ENCODE data around the gene POLR3A. TPM values are rescaled to one million over a fixed set of nuclear protein-coding genes. Genes with fewer than 3 reads are reported as not detected.

POLR3A gene
- total and polyA plus RNA-seq, 8 donors = 14.0 to 19.5 (median 17.6) TPM

DNA sequence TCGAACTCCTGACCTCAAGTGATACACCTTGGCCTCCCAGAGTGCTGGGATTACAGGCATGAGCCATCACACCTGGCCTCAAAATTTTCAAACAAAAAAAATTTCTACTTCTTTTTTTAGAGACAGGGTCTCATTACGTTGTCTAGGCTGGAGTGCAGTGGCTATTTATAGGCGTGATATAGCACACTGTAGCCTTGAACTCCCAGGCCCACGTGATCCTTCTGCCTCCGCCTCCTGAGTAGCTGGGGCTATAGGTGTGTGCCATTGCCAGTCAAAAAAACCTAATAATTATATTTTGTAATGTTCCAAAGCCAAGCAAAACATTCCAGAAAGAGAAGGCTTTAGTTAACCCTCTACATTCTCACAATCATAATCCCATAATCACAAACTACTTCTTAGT lies 13.8 kb downstream of the POLR3A start:
- H3K36me3 ChIP-seq = peaks cover 0 to 100% of the 10 kb centered on the region in 2 donors
- TF ChIP-seq, protein P1, sequence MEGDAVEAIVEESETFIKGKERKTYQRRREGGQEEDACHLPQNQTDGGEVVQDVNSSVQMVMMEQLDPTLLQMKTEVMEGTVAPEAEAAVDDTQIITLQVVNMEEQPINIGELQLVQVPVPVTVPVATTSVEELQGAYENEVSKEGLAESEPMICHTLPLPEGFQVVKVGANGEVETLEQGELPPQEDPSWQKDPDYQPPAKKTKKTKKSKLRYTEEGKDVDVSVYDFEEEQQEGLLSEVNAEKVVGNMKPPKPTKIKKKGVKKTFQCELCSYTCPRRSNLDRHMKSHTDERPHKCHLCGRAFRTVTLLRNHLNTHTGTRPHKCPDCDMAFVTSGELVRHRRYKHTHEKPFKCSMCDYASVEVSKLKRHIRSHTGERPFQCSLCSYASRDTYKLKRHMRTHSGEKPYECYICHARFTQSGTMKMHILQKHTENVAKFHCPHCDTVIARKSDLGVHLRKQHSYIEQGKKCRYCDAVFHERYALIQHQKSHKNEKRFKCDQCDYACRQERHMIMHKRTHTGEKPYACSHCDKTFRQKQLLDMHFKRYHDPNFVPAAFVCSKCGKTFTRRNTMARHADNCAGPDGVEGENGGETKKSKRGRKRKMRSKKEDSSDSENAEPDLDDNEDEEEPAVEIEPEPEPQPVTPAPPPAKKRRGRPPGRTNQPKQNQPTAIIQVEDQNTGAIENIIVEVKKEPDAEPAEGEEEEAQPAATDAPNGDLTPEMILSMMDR (IDR thresholded peaks at IDR 0.05) = no peak

DNA sequence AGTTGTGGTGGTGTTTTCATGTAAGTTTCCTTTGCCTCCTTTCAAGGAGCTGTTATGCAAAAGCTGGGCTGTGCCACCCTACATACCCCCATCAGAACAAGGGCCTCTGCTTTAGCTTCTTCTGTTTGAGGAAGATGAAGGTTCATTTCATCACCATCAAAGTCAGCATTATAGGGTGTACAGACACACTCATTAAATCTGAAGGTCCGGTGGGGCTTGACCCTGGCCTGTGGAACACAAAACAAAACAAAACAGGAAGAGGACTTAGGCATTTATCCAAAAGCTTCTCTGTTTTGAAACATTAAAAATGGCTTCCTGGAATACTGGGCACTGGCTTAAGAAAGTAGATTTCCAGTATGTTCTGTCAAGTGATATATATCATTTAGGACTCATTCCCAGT lies 15.8 kb downstream of the POLR3A start:
- intact Hi-C loops (cut with DNase I) = no loop called here
- Histone ChIP-seq H3K9me3 (no peaks in the 10 kb centered on the region), H3K36me3 (peaks cover 0 to 100% of the 10 kb centered on the region in 2 donors), H3K4me3 (no peak overlapping the region), H3K27ac (no peak overlapping the region), H3K4me1 (no peaks in the 10 kb centered on the region), H3K27me3 (no peaks in the 10 kb centered on the region)
- no peak for DNase-seq
- ATAC-seq = no peak
- TF ChIP-seq, protein P1 (IDR thresholded peaks at IDR 0.05) = no peak

More for the DNA sequence above, 13.8 kb downstream of the POLR3A start:
- Histone ChIP-seq H3K4me1 (no peaks in the 10 kb centered on the region), H3K4me3 (no peak overlapping the region), H3K9me3 (no peaks in the 10 kb centered on the region), H3K27me3 (no peaks in the 10 kb centered on the region), H3K27ac (no peak overlapping the region)
- no peak for ATAC-seq
- no peak for DNase-seq
- intact Hi-C loops (cut with DNase I) = no loop called here

DNA sequence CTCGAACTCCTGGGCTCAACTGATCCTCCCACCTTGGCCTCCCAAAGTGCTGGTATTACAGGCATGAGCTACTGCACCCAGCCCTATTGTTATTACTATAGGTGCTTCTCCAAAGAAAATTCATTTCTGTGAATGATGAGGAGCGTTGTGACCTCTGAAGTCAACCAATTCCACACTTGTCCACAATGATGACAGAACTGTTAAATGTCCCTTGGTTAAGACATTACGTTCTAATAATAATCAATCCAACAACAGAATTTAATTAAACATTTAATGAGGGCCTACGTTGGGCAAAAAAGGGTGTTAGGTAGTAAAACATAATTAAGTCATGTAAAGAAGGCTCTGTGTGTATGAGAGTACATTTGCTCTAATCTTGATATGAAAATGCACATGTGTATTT lies 18.2 kb downstream of the POLR3A start:
- ATAC-seq = no peak
- H3K27me3 ChIP-seq = no peaks in the 10 kb centered on the region
- no peak overlapping the region for H3K4me3 ChIP-seq
- peaks cover 0 to 99% of the 10 kb centered on the region in 2 donors for H3K36me3 ChIP-seq
- no peak for DNase-seq
- intact Hi-C loops (cut with DNase I) = no loop called here
- H3K9me3 ChIP-seq = no peaks in the 10 kb centered on the region
- no peaks in the 10 kb centered on the region for H3K4me1 ChIP-seq
- TF ChIP-seq, protein P1 (IDR thresholded peaks at IDR 0.05) = no peak
- H3K27ac ChIP-seq = no peak overlapping the region

DNA sequence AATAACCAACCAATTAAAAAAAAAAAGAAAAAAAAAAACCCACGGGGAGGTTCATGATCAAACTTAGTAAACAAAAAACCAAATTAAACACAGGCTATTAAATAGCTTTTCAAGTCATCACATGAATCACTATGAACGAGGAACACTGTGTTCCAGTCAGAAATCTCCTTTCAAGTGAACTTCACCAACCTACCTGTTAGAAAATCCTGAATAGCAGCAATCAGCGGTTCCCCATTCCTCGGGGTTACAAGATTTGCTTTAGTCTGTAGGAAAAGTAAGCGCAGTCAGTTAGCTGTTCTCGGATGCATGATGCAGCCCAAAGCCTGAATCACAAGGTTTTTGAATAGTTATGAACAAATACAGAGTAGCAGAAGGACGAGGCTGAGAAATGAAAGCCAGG lies 19.0 kb downstream of the POLR3A start:
- Histone ChIP-seq H3K4me1 (no peaks in the 10 kb centered on the region), H3K4me3 (no peak overlapping the region), H3K27me3 (no peaks in the 10 kb centered on the region), H3K27ac (no peak overlapping the region), H3K9me3 (no peaks in the 10 kb centered on the region), H3K36me3 (peaks cover 0 to 99% of the 10 kb centered on the region in 2 donors)
- no peak for ATAC-seq
- intact Hi-C loops (cut with DNase I) = no loop called here
- no peak for DNase-seq
- TF ChIP-seq, protein P1 (IDR thresholded peaks at IDR 0.05) = no peak

DNA sequence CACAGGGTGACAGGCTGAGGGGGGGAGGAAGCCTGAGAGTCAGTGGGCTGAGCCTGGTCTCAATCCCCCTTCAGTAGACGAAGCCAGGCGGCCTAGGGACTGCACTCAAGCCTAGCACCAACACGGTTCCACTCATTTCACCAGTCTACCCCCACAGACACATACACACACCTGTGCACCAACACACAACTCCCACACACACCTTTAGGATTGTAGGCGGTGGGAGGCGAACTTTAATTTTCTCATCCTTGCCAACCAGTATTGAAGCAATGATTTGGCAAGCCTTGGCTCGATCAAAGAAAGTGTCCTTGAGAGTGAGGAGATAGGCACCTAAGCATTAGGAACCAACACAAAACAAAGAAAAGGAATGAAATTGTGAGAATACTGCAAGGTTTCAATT lies 19.7 kb downstream of the POLR3A start:
- DNase-seq (no peak), ATAC-seq (no peak)
- TF ChIP-seq, protein P1 (IDR thresholded peaks at IDR 0.05) = no peak
- Histone ChIP-seq H3K27ac (no peak overlapping the region), H3K4me1 (no peaks in the 10 kb centered on the region), H3K36me3 (peaks cover 0 to 99% of the 10 kb centered on the region in 2 donors), H3K4me3 (no peak overlapping the region), H3K9me3 (no peaks in the 10 kb centered on the region), H3K27me3 (no peaks in the 10 kb centered on the region)
- intact Hi-C loops (cut with DNase I) = loop anchor here in 1 of 2 donors (10.0 kb wide), 1 partner anchor 165 kb away; no protein-coding TSS in a partner anchor
